Measurements from ENCODE around the gene PACSIN3.
"Not testable (repeated sequence)": the region's sequence is repeated elsewhere in the genome, so short reads cannot be mapped to it uniquely, and the experiment has no call there.

PACSIN3 gene

DNA sequence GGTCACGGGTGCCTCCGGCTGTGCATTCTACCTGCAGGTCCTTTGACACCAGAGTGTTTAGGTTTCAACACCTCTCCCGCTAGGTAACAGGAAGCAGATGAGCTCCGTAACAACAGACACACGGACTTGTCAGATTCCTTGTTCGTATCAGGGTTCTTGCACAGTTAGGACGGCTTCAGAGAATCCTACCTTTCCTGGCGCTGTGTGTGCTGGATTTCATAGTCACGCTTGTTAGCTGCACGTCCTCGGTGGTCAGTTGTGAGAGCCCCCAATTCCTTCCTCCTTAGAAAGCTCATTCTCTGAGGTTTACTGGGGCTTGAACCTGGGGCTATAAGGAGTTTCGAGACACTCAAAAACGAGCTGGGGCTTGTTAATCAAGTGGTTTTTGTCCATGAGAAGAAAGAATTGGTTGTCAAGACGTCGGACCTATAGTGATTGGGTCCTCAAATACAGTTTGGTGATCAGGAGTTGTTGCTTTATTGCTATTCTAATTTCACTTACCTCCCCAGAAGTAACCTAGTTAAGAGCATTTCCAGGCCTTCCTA lies 29.2 kb upstream of the PACSIN3 start:
- Histone ChIP-seq H3K27ac (ENCODE audit: low read depth, low read length) (peak overlapping the region; percentile 98), H3K4me3 (ENCODE audit: low read depth, low read length) (peak overlapping the region; percentile 83), H3K27me3 (ENCODE audit: control insufficient read depth, insufficient read depth, low read length) (no peaks in the 10 kb centered on the region), H3K36me3 (ENCODE audit: control insufficient read depth, insufficient read depth, low read length) (peaks cover 23% of the 10 kb centered on the region), H3K4me1 (ENCODE audit: control insufficient read depth, insufficient read depth, low read length) (peaks cover 8% of the 10 kb centered on the region), H3K9me3 (ENCODE audit: control insufficient read depth, insufficient read depth, low read depth, low read length) (no peaks in the 10 kb centered on the region), H3K9ac (ENCODE audit: low read length) (peak overlapping the region; percentile 100)

DNA sequence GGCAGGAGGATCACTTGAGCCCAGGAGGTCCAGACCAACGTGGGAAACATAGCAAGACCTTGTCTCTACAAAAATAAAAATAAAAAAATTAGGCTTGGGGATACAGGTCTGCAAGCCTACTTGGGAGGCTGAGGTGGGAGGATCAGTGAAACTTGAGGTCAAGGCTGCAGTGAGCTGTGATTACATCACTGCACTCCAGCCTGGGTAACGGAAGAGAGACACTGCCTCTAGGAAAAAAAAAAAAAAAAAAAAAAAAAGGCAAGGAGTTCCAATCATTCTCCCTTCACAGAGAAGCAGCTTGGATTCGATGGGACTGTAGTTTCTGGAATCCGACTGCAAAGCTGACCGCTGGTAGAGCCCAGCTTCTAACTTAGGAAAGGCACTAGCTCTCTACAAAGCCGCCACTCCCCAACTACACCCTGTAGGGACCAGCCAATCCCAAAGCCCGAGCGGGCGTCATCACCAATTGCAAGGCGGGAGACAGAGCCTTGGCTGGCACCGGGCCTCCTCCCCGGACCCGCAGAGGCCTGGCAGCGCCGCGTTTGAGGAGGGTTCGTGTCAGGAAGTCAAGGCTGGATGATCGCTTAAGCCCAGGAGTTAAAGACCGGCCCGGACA lies 27.8 kb upstream of the PACSIN3 start:
- H3K36me3 ChIP-seq (ENCODE audit: control insufficient read depth, insufficient read depth, low read length), result peaks cover 12% of the 10 kb centered on the region
- H3K4me1 ChIP-seq (ENCODE audit: control insufficient read depth, insufficient read depth, low read length), result peaks cover 8% of the 10 kb centered on the region
- H3K9ac ChIP-seq (ENCODE audit: low read length), result peak overlapping the region; percentile 79
- H3K27ac ChIP-seq (ENCODE audit: low read depth, low read length), result peak overlapping the region; percentile 82; the same call in 1 of the 2 replicates
- H3K27me3 ChIP-seq (ENCODE audit: control insufficient read depth, insufficient read depth, low read length), result no peaks in the 10 kb centered on the region
- 0 out of 2 replicates have a peak, but pooled peaks cover 3% of the 10 kb centered on the region for H3K9me3 ChIP-seq (ENCODE audit: control insufficient read depth, insufficient read depth, low read depth, low read length)
- H3K4me3 ChIP-seq (ENCODE audit: low read depth, low read length), result peak overlapping the region; percentile 83

- H3K9me3 ChIP-seq (ENCODE audit: control insufficient read depth, insufficient read depth, low read depth, low read length), result 0 out of 2 replicates have a peak, but pooled peaks cover 3% of the 10 kb centered on the region
- H3K4me3 ChIP-seq (ENCODE audit: low read depth, low read length), result no peak overlapping the region
- H3K4me1 ChIP-seq (ENCODE audit: control insufficient read depth, insufficient read depth, low read length), result peaks cover 8% of the 10 kb centered on the region
- H3K36me3 ChIP-seq (ENCODE audit: control insufficient read depth, insufficient read depth, low read length), result peaks cover 3% of the 10 kb centered on the region
- H3K27ac ChIP-seq (ENCODE audit: low read depth, low read length), result no peak overlapping the region
- H3K9ac ChIP-seq (ENCODE audit: low read length), result no peak overlapping the region
- H3K27me3 ChIP-seq (ENCODE audit: control insufficient read depth, insufficient read depth, low read length), result no peaks in the 10 kb centered on the region
Measured at GRCh38 chr11:47212938-47213337, 26.7 kb upstream of the PACSIN3 start.

- Histone ChIP-seq H3K4me3 (ENCODE audit: low read depth, low read length) (no peak overlapping the region), H3K27ac (ENCODE audit: low read depth, low read length) (no peak overlapping the region), H3K27me3 (ENCODE audit: control insufficient read depth, insufficient read depth, low read length) (no peaks in the 10 kb centered on the region), H3K9me3 (ENCODE audit: control insufficient read depth, insufficient read depth, low read depth, low read length) (0 out of 2 replicates have a peak, but pooled peaks cover 3% of the 10 kb centered on the region), H3K36me3 (ENCODE audit: control insufficient read depth, insufficient read depth, low read length) (no peaks in the 10 kb centered on the region), H3K9ac (ENCODE audit: low read length) (no peak overlapping the region), H3K4me1 (ENCODE audit: control insufficient read depth, insufficient read depth, low read length) (peaks cover 14% of the 10 kb centered on the region)
Measured at GRCh38 chr11:47208628-47209027, 22.4 kb upstream of the PACSIN3 start.

DNA sequence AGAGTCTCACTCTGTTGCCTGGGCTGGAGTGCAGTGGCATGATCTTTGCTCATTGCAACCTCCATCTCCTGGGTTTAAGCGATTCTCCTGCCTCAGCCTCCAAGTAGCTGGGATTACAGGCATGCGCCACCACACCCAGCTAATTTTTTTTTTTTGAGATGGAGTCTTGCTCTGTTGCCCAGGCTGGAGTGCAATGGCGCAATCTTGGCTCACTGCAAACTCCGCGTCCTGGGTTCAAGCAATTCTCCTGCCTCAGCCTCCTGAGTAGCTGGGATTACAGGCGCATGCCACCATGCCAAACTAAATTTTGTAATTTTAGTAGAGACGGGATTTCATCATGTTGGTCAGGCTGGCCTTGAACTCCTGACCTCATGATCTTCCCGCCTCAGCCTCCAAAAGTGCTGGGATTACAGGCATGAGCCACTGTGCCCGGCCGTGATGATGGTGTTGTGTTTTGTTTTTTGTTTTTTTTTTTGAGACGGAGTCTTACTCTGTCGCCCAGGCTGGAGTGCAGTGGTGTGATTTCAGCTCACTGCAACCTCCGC lies 21.8 kb upstream of the PACSIN3 start:
- H3K9ac ChIP-seq (ENCODE audit: low read length); H3K27me3 ChIP-seq (ENCODE audit: control insufficient read depth, insufficient read depth, low read length); H3K4me3 ChIP-seq (ENCODE audit: low read depth, low read length); H3K36me3 ChIP-seq (ENCODE audit: control insufficient read depth, insufficient read depth, low read length); H3K9me3 ChIP-seq (ENCODE audit: control insufficient read depth, insufficient read depth, low read depth, low read length); H3K27ac ChIP-seq (ENCODE audit: low read depth, low read length): not testable (repeated sequence)
- H3K4me1 ChIP-seq (ENCODE audit: control insufficient read depth, insufficient read depth, low read length), result peaks cover 14% of the 10 kb centered on the region

- Histone ChIP-seq H3K4me1 (ENCODE audit: control insufficient read depth, insufficient read depth, low read length) (peaks cover 14% of the 10 kb centered on the region), H3K27ac (ENCODE audit: low read depth, low read length) (no peak overlapping the region), H3K36me3 (ENCODE audit: control insufficient read depth, insufficient read depth, low read length) (no peaks in the 10 kb centered on the region), H3K9ac (ENCODE audit: low read length) (no peak overlapping the region), H3K4me3 (ENCODE audit: low read depth, low read length) (no peak overlapping the region), H3K9me3 (ENCODE audit: control insufficient read depth, insufficient read depth, low read depth, low read length) (0 out of 2 replicates have a peak, but pooled peaks cover 3% of the 10 kb centered on the region), H3K27me3 (ENCODE audit: control insufficient read depth, insufficient read depth, low read length) (no peaks in the 10 kb centered on the region)
Measured at GRCh38 chr11:47207459-47207858, 21.2 kb upstream of the PACSIN3 start.

DNA sequence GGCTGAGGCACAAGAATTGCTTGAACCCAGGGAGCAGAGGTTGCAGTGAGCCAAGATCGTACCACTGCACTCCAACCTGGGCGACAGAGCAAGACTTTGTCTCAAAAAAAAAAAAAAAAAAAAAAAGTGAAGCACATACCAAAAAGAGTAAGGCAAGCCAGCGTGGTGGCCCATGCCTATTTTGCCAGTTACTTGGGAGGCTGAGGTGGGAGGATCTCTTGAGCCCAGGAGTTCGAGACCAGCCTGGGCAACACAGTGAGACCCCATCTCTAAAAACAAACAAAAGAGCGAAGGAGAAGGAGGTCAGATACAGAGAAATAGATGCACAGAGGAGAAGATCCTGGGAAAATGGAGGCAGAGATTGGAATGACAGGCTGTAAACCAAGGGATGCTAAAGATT lies 20.3 kb upstream of the PACSIN3 start:
- not testable (repeated sequence) for H3K27me3 ChIP-seq (ENCODE audit: control insufficient read depth, insufficient read depth, low read length); H3K36me3 ChIP-seq (ENCODE audit: control insufficient read depth, insufficient read depth, low read length); H3K4me3 ChIP-seq (ENCODE audit: low read depth, low read length); H3K9me3 ChIP-seq (ENCODE audit: control insufficient read depth, insufficient read depth, low read depth, low read length); H3K27ac ChIP-seq (ENCODE audit: low read depth, low read length); H3K9ac ChIP-seq (ENCODE audit: low read length)
- peaks cover 14% of the 10 kb centered on the region for H3K4me1 ChIP-seq (ENCODE audit: control insufficient read depth, insufficient read depth, low read length)

GRCh38 chr11:47204637-47204989 lies 18.4 kb upstream of the PACSIN3 start:
- Histone ChIP-seq H3K36me3 (ENCODE audit: control insufficient read depth, insufficient read depth, low read length) (no peaks in the 10 kb centered on the region), H3K27me3 (ENCODE audit: control insufficient read depth, insufficient read depth, low read length) (no peaks in the 10 kb centered on the region), H3K4me1 (ENCODE audit: control insufficient read depth, insufficient read depth, low read length) (peaks cover 14% of the 10 kb centered on the region), H3K27ac (ENCODE audit: low read depth, low read length) (no peak overlapping the region), H3K9ac (ENCODE audit: low read length) (peak overlapping the region; percentile 33), H3K4me3 (ENCODE audit: low read depth, low read length) (no peak overlapping the region), H3K9me3 (ENCODE audit: control insufficient read depth, insufficient read depth, low read depth, low read length) (no peaks in the 10 kb centered on the region)

DNA sequence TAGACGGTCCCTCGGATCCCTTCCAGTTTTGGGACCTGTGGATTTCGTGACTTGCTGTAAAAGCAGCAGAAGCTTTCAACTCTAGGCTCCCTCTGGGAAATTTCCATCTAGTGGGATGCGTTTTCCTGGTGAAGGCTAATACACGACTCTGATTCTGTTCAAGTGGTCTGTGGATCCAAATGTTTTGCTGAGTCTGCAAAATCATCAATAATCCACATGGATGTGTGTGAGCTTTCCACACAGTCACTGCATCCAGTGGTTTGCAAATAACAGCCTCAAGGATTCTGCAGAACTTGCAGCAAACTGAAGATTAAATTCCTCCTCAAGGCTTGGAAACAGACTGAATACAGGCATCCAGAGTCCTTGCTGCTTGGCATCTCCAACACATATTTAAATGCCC lies 16.3 kb upstream of the PACSIN3 start:
- H3K4me3 ChIP-seq (ENCODE audit: low read depth, low read length), result no peak overlapping the region

GRCh38 chr11:47201015-47201414 lies 14.8 kb upstream of the PACSIN3 start:
- Histone ChIP-seq H3K9me3 (ENCODE audit: control insufficient read depth, insufficient read depth, low read depth, low read length) (no peaks in the 10 kb centered on the region), H3K4me3 (ENCODE audit: low read depth, low read length) (no peak overlapping the region), H3K27me3 (ENCODE audit: control insufficient read depth, insufficient read depth, low read length) (no peaks in the 10 kb centered on the region), H3K27ac (ENCODE audit: low read depth, low read length) (no peak overlapping the region), H3K4me1 (ENCODE audit: control insufficient read depth, insufficient read depth, low read length) (peaks cover 14% of the 10 kb centered on the region), H3K9ac (ENCODE audit: low read length) (no peak overlapping the region), H3K36me3 (ENCODE audit: control insufficient read depth, insufficient read depth, low read length) (no peaks in the 10 kb centered on the region)

More for the DNA sequence above, 16.3 kb upstream of the PACSIN3 start:
- no peaks in the 10 kb centered on the region for H3K9me3 ChIP-seq (ENCODE audit: control insufficient read depth, insufficient read depth, low read depth, low read length)
- H3K4me1 ChIP-seq (ENCODE audit: control insufficient read depth, insufficient read depth, low read length), result peaks cover 14% of the 10 kb centered on the region
- H3K9ac ChIP-seq (ENCODE audit: low read length), result no peak overlapping the region
- H3K27me3 ChIP-seq (ENCODE audit: control insufficient read depth, insufficient read depth, low read length), result no peaks in the 10 kb centered on the region
- H3K36me3 ChIP-seq (ENCODE audit: control insufficient read depth, insufficient read depth, low read length), result no peaks in the 10 kb centered on the region
- no peak overlapping the region for H3K27ac ChIP-seq (ENCODE audit: low read depth, low read length)

GRCh38 chr11:47198161-47198560 lies 11.9 kb upstream of the PACSIN3 start:
- not testable (repeated sequence) for H3K27ac ChIP-seq (ENCODE audit: low read depth, low read length); H3K36me3 ChIP-seq (ENCODE audit: control insufficient read depth, insufficient read depth, low read length); H3K27me3 ChIP-seq (ENCODE audit: control insufficient read depth, insufficient read depth, low read length); H3K4me1 ChIP-seq (ENCODE audit: control insufficient read depth, insufficient read depth, low read length); H3K4me3 ChIP-seq (ENCODE audit: low read depth, low read length); H3K9me3 ChIP-seq (ENCODE audit: control insufficient read depth, insufficient read depth, low read depth, low read length); H3K9ac ChIP-seq (ENCODE audit: low read length)
